ENCODE data around the gene HOXB1.

Gene HOXB1

GRCh38 chr17:48490451-48490892 lies 40.3 kb downstream of the HOXB1 start:
- no peak overlapping the region for H3K4me3 ChIP-seq (ENCODE audit: low read depth, low read length)
- no peak for TF ChIP-seq CTCF (IDR thresholded peaks at IDR 0.05; ENCODE audit: control insufficient read depth, extremely low read depth, insufficient read depth)
- no peak for DNase-seq (ENCODE audit: low read depth)

DNA sequence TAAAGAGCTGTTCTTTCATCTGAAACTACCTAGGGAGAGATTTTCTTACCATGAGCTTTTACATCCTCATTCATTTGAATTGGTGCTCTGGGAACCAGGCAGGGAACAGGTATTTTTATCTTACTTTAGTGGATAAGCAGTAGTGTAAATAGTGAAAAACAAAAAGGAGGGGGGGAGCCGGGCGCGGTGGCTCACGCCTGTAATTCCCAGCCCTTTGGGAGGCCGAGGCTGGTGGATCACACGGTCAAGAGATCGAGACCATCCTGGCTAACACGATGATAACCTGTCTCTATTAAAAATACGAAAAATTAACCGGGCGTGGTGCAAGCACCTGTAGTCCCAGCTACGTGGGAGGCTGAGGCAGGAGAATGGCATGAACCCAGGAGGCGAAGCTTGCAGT lies 41.0 kb downstream of the HOXB1 start:
- no peak for TF ChIP-seq CTCF (IDR thresholded peaks at IDR 0.05; ENCODE audit: control insufficient read depth, extremely low read depth, insufficient read depth)
- no peak overlapping the region for H3K4me3 ChIP-seq (ENCODE audit: low read depth, low read length)
- DNase-seq (ENCODE audit: low read depth) = no peak

DNA sequence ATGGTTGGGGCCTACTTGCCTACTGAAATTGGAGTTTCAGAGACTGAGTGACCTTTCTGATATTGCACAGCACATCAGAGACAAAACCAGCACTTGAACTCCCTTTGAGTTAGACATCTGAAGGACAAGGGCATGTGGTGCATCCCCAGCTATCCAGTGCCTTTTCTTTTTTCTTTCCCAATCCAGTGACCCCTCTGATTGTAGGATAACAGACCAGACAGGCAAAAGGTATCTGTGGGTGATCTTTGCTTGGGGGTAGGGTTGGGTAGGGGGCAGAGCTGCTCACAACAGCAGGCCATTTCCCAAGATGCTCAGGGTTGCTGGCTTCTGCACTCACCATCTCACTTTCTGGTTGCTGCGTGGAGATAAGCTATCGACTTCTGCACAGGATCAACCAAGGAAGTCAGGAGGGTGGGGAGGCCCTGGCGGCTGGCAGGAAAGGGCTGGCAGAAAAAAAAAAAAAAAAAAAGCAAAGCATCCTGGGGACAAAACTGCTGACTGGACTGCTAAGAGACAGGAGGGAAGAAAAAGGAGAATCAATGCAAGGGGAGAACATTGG lies 42.2 kb downstream of the HOXB1 start:
- TF ChIP-seq CTCF (IDR thresholded peaks at IDR 0.05; ENCODE audit: control insufficient read depth, extremely low read depth, insufficient read depth) = no peak
- no peak for DNase-seq (ENCODE audit: low read depth)
- no peak overlapping the region for H3K4me3 ChIP-seq (ENCODE audit: low read depth, low read length)

DNA sequence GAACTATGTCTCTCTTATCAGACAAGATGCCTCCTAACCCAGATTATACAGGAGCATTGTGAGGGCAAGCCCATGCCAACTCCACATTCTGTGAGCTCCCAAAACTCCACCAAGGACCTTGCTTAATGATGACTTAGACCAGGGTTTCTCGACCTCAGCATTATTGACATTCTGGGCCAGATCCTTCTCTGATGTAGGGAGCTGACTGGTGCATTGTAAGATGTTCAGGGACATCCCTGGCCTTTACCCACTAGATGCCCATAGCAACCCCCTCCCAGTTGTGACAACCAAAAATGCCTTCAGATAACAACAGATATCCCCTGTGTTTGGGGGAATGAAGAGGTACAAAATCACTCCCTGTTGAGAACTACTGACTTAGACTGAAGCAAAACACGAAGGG lies 43.6 kb downstream of the HOXB1 start:
- DNase-seq (ENCODE audit: low read depth) = no peak
- no peak overlapping the region for H3K4me3 ChIP-seq (ENCODE audit: low read depth, low read length)
- no peak for TF ChIP-seq CTCF (IDR thresholded peaks at IDR 0.05; ENCODE audit: control insufficient read depth, extremely low read depth, insufficient read depth)

DNA sequence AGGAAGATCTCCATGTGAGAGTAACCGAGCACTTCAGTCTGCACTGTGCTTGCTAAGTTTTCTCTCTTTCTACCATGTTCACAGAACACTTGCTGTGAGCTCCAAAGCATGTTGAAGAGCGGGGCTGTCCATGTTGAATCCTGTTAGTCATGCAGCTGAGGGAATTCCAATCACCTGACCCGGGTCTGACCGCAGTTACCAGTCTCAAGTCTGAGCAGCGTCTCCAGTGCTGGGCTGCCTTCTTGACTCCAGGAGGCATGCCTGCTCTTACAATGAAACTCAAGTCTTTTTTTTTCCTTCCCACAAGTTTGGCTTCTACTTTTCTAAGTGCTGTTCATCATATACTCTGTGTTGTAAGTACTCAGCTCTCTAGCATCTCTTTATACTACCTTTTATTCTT lies 44.3 kb downstream of the HOXB1 start:
- no peak for DNase-seq (ENCODE audit: low read depth)
- no peak for TF ChIP-seq CTCF (IDR thresholded peaks at IDR 0.05; ENCODE audit: control insufficient read depth, extremely low read depth, insufficient read depth)
- H3K4me3 ChIP-seq (ENCODE audit: low read depth, low read length) = no peak overlapping the region

- no peak for DNase-seq (ENCODE audit: low read depth)
- no peak overlapping the region for H3K4me3 ChIP-seq (ENCODE audit: low read depth, low read length)
- no peak for TF ChIP-seq CTCF (IDR thresholded peaks at IDR 0.05; ENCODE audit: control insufficient read depth, extremely low read depth, insufficient read depth)
These were observed 46.0 kb downstream of the HOXB1 start for GRCh38 chr17:48484850-48485249.

DNA sequence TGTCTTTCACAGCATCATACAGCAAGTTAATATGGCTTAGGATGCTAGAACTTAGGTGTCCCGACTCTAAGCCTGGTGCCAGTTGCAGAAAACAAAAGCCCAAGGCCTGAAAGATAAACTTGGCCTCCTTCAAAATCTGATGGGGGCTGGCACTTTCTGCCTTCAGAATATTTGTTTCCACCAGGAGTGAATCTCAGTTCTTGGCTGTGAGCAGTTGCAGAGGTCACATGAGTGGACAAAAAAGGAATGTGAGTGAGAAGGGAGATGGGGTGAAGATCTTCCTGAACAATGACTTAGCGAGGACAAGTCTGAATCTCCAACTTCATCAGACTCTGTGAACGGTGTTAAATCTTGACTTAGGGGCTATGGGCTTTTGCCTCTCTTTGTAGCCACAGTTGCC lies 46.6 kb downstream of the HOXB1 start:
- H3K4me3 ChIP-seq (ENCODE audit: low read depth, low read length) = no peak overlapping the region
- no peak for TF ChIP-seq CTCF (IDR thresholded peaks at IDR 0.05; ENCODE audit: control insufficient read depth, extremely low read depth, insufficient read depth)
- DNase-seq (ENCODE audit: low read depth) = no peak

Data from LNCaP clone FGC (cell line).